Thoracic aorta (tissue), 2 donors: Measurements from ENCODE around the gene NAPA. TPM values are rescaled to one million over a fixed set of nuclear protein-coding genes. Genes with fewer than 3 reads are reported as not detected.

Experiments used
- ATAC-seq: fragments of 150-250 bp; one replicate; pipeline ENCODE4 v1.8.0; 2017; ENCODE audit warnings: low read depth; ENCODE audit not compliant: insufficient number of reproducible peaks, low FRiP score
- DNase-seq: peaks from one replicate; pipeline ENCODE4 v3.0.0-alpha.2; 2020; ENCODE audit warnings: low spot score
- H3K27ac ChIP-seq, 2 donors: fragments of 200-600 bp; sonication (generic); 1 replicate in 1 of 2; 2 replicates in 1 of 2; pipeline ENCODE4 v1.5.1; 2016; ENCODE audit warnings: mild to moderate bottlenecking in 2 of 2, moderate library complexity in 2 of 2
- H3K27me3 ChIP-seq: fragments of 200-600 bp; sonication (generic); replicated peaks from 2 replicates; pipeline ENCODE4 v1.6.0; 2016; ENCODE audit warnings: mild to moderate bottlenecking; ENCODE audit not compliant: insufficient read depth
- H3K36me3 ChIP-seq: fragments of 200-600 bp; sonication (generic); one replicate; pipeline ENCODE4 v1.5.1; 2016
- H3K4me1 ChIP-seq, 2 donors: fragments of 200-600 bp; sonication (generic); 1 replicate in 1 of 2; 2 replicates in 1 of 2; pipeline versions ENCODE4 v1.5.1 to v1.6.0; 2016; ENCODE audit warnings: low read depth in 2 of 2, mild to moderate bottlenecking in 1 of 2; ENCODE audit not compliant: control insufficient read depth in 1 of 2
- H3K4me3 ChIP-seq: fragments of 200-600 bp; sonication (generic); 2 replicates; pipeline ENCODE4 v1.5.1; 2016; ENCODE audit warnings: mild to moderate bottlenecking
- H3K9me3 ChIP-seq: fragments of 200-600 bp; sonication (generic); 2 replicates; pipeline ENCODE4 v1.5.1; 2016
- total RNA-seq, 2 donors: library from RNA; depleted of rRNA; stranded (reverse); fragments of >200 nt; gene quantifications; one replicate each; pipeline versions ENCODE4 v1.1.0 to v1.2.3, GENCODE V29; 2016
- TF ChIP-seq, protein P1 (sequence below): fragments of 200-600 bp; sonication (generic); IDR thresholded peaks from one replicate; pipeline ENCODE4 v1.5.1; 2019; ENCODE audit warnings: antibody characterized with exemption

The NAPA gene
- total RNA-seq, 2 donors from 2014 or later = 107 to 147 TPM

DNA sequence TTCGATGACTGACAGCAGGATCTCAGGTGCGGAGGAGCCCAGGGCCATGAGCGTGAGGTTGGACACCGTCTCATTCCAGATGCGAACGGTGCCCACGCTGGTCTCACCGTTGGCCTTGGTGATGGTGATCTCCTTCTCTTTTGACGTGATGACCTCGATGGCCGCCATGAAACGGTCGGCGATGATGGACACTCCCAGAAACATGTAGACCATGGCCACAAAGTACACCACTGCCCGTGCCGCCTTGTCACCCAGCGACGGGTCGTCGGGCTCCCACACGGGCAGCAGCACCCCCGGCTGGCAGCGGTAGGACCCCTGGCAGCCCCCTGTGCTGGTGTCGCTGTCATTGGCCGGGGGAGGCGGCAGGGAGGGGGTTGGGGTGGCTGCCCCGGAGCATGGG, 48.9 kb downstream of the NAPA start:
- no peak for DNase-seq
- Histone ChIP-seq H3K36me3 (no peaks in the 10 kb centered on the region), H3K27me3 (no peaks in the 10 kb centered on the region), H3K4me1 (peaks cover 0 to 13% of the 10 kb centered on the region in 2 donors), H3K9me3 (no peaks in the 10 kb centered on the region), H3K27ac (no peak overlapping the region), H3K4me3 (no peak overlapping the region)
- TF ChIP-seq, protein P1, sequence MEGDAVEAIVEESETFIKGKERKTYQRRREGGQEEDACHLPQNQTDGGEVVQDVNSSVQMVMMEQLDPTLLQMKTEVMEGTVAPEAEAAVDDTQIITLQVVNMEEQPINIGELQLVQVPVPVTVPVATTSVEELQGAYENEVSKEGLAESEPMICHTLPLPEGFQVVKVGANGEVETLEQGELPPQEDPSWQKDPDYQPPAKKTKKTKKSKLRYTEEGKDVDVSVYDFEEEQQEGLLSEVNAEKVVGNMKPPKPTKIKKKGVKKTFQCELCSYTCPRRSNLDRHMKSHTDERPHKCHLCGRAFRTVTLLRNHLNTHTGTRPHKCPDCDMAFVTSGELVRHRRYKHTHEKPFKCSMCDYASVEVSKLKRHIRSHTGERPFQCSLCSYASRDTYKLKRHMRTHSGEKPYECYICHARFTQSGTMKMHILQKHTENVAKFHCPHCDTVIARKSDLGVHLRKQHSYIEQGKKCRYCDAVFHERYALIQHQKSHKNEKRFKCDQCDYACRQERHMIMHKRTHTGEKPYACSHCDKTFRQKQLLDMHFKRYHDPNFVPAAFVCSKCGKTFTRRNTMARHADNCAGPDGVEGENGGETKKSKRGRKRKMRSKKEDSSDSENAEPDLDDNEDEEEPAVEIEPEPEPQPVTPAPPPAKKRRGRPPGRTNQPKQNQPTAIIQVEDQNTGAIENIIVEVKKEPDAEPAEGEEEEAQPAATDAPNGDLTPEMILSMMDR = no peak
- ATAC-seq = no peak

DNA sequence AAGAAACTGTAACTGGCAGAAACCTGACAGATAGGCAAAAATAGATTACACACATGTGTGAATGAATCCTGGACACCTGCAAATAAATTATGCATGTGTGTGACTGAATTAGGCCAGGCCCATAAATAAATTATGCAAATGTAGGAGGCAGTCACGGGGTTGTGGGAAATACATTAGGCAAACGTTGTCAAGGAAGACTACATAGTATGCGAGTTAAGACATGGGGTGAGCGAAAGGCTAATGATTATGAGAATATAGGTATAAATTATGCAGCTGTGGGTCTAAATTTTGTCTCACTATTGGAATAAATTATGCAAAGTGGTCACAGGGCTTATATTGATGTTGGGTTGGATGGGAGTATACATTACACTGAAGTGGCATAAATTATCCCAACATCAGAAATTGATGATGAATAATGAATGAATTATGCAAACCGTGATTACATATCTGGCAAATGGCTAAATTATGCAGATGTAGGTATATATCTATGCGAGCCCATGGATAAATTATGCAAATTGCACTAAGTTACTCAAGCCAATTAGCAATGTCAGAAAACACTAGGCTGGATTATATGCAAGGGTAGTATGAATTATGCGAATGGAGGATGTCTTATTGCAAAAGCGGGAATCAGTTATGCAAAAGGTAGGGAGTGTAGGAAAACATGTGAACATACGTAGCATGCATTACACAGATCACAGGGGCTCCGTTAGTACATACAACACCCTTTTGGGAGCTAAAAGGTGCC, 50.0 kb downstream of the NAPA start:
- ATAC-seq (no peak), DNase-seq (no peak)
- TF ChIP-seq, protein P1 = no peak
- H3K27ac ChIP-seq = no peak overlapping the region
- no peaks in the 10 kb centered on the region for H3K27me3 ChIP-seq
- peaks cover 0 to 1% of the 10 kb centered on the region in 2 donors for H3K4me1 ChIP-seq
- H3K4me3 ChIP-seq = no peak overlapping the region
- H3K9me3 ChIP-seq = no peaks in the 10 kb centered on the region
- no peaks in the 10 kb centered on the region for H3K36me3 ChIP-seq

DNA sequence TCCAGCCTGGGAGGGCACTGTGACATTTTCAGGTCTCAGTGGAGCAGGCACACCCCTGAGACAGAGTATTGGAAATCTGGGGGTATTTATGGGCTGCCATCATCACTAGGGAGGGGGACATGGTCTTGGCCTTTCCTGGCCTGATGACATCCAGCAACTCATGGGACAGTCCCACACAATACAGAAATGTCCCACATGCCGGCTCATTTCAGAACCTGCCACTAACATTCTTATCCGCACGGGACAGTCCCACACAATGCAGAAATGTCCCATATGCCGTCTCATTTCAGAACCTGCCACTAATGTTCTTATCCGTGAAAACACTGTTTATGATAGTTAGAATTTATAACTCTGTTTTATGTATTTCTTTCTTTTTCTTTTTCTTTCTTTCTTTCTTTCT, 53.0 kb downstream of the NAPA start:
- Histone ChIP-seq H3K27me3 (no peaks in the 10 kb centered on the region), H3K4me3 (no peak overlapping the region), H3K4me1 (no peaks in the 10 kb centered on the region), H3K9me3 (no peaks in the 10 kb centered on the region), H3K36me3 (no peaks in the 10 kb centered on the region), H3K27ac (no peak overlapping the region)
- DNase-seq (no peak), ATAC-seq (no peak)
- TF ChIP-seq, protein P1 = no peak

DNA sequence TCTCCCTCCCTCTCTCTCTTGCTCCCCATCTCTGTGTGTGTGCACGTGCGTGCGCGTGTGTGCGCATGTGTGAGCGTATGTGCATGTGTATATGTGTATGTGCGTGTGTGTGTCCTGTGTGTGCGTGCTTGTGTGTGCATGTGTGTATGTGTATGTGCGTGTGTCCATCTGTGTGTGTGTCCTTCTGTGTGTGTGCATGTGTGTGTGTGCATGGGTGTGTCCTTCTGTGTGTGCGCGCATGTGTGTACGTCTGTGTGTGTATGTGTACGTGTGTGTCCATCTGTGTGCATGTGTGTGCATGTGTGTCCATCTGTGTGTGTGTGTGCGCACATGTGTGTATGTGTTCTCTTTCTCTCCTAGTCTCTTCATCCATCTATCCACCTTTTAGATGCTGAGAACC, 55.4 kb downstream of the NAPA start:
- Histone ChIP-seq H3K36me3 (no peaks in the 10 kb centered on the region), H3K27ac (no peak overlapping the region), H3K27me3 (no peaks in the 10 kb centered on the region), H3K4me3 (no peak overlapping the region), H3K9me3 (no peaks in the 10 kb centered on the region), H3K4me1 (no peaks in the 10 kb centered on the region)
- DNase-seq = no peak
- TF ChIP-seq, protein P1 = no peak
- no peak for ATAC-seq

DNA sequence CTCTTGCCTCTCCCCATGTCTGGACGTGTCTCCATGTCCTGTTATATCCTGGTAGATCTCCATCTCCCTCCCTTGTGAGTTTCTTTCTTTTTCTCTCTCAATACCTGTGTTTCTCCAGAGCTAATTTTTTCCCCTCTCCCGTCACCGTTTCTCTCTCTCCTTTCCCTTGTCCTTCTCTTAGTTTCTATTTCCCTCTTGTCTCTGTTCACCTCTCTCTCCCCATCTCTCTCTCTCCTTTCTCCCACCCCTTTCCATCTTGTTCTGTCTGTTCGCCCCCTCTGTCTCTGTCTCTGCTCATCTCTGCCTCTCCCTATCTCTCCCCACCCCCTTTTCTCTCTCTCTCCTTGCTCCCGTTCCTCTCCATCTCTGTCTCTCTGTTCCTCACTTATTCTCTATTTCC, 56.2 kb downstream of the NAPA start:
- no peaks in the 10 kb centered on the region for H3K9me3 ChIP-seq
- TF ChIP-seq, protein P1 = no peak
- no peaks in the 10 kb centered on the region for H3K36me3 ChIP-seq
- H3K27ac ChIP-seq = no peak overlapping the region
- DNase-seq = no peak
- H3K27me3 ChIP-seq = no peaks in the 10 kb centered on the region
- H3K4me3 ChIP-seq = no peak overlapping the region
- H3K4me1 ChIP-seq = no peaks in the 10 kb centered on the region
- ATAC-seq = no peak
